Kidney capillary endothelial cell (primary cell): ENCODE measurements around the gene GATAD2A.
A peak's percentile ranks its signal among the peaks of the same experiment; 100 is the strongest.
"Not testable (repeated sequence)": the region's sequence is repeated elsewhere in the genome, so short reads cannot be mapped to it uniquely, and the experiment has no call there.

Experiments used
- DNase-seq: peaks from one replicate; pipeline ENCODE4 v3.0.0-alpha.2; 2018; ENCODE audit warnings: low spot score

The GATAD2A gene

DNA sequence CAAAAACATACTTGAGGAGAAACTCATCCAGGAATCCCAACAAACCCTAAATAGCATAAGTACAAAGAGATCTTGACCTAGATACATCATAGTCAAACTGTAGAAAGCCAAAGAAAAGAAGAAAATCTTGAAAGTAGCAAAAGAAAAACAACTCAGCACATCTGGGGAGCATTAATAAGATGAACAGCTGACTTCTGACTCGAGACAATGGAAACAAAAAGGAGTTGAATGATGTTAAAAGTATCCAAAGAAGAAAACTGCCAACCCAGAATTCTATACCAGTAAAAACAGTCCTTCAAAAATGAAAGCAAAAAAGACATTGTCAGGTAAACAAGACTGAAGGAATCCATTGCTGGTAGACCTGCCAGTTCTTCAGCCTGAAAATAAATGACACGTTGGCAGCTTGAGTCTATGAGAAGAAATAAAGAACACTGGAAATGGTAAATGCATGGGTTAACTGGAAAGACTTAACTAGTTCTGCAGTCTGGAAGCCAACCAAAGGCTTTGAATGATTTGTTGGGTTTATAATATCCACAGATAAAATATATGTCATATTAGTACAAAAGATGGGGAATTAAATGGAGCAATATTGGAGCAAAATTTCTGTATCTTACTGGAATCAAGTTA is 63.1 kb downstream of the GATAD2A start:
- DNase-seq, result no peak

DNA sequence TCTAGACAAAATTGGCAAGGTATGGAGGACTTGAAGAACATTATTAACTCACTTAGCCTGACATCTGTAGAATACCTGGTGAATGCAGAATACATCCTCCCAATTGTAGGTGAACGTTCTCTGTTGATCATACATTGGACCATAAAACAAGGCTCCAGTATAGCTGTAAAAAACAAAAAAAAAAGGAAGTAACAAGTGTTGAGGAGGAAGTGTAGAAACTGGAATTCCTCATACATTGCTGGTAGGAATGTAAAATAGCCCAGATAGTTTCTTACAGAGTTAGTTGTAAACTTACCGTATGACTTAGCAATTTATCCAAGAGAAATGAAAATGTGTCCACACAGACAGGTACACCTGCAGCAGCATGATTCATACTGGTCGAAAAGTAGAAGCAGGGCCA is 65.1 kb downstream of the GATAD2A start:
- DNase-seq, result no peak

DNA sequence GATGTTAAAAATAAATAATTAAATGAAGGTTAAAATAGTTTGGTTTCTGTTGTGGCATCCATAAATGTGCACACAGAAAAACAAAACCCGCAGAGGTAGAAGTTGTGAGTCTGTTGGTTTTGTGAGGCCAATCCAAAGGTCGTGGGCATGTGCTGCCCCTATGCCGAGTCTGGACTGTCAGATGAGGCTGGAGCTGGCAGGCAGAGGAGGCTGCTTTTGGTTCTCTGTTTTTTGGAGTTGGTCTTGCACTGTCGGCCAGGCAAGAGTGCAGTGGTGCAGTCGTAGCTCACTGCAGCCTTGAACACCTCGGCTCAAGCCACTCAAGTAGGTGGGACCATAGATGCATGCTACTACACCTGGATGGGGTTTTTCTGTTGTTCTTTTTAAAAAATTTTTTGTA is 66.2 kb downstream of the GATAD2A start:
- DNase-seq, result no peak

DNA sequence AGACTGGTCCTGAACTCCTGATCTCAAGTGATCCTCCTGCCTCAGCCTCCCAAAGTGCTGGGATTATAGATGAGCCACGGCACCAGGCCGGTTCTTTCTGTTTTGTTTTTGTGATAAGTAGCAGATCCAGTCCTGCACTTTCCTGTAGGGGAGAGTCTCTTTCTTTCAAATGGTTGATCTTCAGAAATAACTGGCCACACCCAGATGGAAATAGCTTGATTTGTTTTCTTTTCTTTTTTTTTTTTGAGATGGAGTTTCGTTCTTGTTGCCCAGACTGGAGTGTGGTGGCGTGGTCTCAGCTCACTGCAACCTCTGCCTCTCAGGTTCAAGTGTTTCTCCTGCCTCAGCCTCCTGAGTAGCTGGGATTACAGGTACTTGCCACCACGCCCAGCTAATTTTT is 66.6 kb downstream of the GATAD2A start:
- not testable (repeated sequence) for DNase-seq

DNA sequence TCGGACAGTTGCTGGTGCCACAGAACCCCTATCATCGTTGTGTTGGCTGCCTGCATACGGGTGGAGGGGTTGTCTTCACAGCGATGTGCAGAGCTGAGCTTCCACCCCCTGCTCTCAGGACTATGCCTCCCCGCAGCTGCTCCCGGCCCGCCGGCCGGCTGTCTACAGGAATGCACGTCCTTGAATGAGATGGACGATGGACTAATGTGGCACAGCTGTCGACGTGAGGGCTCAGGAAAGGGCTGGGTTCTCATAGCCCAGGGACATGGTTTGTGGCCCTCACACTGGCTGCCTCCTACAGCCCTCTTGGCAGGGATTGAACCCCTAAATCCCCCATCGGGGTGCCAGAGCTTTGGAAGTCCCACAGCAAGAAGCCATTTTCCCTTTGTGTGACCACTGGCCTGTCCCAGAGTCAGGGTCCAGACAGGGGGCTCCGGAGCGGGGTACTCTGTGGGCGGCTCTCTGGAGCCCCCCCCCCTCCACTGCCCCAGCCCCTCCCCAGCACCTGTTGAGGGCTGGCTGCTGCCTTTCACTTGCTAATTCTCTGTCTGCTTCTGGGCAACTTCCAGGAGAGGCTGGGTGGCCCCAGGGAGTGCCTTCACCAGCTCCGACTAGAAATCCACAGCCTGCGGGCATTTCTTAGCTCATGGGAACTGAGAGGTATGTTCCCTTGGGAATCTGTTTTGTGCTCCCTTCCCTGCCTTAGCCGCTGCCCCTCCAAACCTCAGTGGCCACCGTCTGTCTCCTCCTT is 69.7 kb downstream of the GATAD2A start:
- DNase-seq, result no peak

DNA sequence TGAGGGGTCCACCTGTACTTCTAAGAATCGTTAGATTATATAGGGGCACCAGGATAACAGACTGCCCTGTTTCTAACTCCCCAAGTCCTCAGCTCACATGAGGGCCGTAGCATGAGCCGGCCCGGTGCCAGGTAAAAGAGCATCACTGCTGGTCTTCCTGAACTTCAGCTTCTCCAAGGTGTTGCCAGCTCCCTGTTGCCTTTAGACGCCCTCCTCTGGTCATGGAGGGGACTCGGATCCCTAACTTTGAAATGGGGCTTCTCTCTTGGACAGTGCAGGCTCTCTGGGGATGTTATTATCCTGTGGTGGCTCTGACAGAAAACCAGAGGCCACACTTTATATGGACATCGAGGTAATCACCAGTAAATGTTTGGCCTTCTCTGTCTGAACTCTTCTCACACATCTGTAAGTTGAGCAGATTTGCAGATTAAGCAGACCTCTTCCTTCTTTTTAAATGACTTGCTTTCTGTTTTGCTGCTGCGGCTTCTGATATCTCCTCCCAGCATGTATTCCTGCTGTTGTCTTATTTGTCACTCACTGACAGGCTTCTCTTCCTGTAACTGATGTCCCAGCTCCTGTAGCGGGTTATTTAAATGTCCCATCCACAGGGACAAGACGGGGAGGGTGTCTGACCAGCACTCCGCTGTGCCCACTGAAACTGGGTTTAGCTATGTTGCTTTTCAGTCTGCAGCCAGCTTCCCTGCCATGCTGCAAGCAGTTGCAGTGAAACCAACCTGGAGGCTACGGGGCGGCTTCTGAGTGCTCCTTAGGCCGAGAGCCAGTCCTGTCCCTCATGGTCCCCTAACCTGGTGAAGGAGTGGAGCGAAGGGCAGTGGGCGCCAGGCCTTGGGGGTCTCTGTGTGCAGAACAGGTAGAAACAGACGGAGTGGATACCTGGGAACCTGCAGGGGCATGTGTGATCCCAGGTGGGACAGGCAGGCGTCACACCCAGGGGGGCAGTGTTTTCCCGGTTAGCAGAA is 70.7 kb downstream of the GATAD2A start:
- no peak for DNase-seq

DNA sequence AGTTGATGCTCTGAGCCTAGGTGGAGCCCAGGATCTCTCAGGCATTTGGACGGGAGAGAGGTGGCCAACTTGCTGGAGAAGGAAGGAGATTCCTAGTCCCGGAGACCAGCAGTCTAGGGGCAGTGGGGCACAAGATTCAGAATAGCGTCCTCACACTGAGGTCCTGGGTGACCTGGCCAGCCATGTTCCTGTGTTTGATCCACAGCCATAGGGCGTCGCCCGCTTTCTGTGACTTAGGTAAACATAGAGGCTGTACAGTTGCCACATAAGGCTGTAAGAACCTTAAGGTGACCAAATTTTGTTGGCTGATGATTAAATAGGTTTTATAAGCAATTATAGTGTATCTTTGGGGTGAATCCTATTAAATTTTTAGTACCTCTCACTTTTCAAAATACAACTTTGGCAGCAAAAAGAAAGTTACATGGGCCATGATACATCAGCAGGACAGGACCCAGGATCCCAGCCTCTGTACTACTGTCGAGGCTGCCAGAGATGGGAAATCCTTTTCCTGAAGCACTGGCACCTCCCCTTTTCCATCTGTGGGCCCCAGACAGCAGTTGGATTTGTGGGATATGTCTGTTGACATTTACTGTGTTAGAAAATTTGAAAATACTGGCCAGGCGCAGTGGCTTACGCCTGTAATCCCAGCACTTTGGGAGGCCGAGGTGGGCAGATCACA is 72.4 kb downstream of the GATAD2A start:
- no peak for DNase-seq

DNA sequence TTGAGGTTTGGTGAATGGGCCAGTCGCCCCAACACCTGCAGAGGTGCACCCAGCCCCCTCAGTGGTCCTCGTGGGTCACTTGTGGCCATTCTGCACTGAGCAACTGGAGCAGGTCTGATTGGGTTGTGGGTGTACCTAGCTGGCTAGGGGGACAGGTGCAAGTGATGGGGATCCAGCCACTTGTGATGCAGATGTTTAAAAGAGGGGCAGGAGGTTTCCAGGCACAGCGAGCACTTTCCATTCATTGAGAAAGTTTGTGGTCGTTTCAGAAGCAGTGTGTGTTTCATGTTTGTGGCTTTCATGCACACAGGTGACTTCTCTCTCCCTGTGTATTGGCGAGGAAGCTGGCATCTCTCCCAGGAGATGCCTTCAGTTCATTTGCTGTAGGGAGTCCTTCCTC is 75.2 kb downstream of the GATAD2A start:
- no peak for DNase-seq

DNA sequence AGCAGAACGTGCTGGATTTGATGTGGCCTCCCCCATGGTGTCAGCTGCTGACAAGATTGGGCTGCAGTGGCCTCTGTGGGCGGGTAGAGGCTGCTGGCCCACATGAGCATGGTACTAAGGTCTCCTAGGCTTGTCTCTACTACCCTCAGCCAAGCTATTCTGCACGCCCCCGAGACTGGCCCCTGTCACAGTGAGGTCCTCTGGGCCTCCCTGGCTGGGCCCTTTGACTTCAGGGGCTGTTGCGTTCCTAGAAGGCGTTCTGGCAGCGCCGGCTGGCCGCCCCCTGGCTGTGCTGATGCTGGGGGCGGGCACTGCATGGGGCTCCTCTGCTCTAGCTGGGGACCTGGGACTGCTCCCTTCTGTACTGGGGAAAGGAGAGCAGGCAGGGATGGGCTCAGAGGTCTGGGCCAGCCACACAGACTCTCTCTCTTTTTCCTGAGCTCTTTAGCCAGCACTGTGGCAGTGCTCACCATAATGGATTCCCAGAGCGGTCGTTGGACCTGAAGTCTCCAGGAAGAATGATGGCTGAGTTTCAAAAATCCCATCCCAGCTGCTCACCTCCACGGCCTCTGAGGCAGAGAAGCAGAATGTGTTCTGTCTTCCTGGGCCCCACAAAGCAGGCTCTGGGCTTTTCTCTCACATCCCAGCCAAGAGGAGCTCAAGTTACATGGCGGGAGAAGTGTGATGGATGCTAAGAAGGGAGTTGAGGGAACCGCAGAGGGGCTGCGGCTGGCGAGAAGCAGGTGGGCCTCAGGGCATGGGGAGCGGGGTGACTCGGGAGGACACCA is 77.5 kb downstream of the GATAD2A start:
- DNase-seq, result no peak

DNA sequence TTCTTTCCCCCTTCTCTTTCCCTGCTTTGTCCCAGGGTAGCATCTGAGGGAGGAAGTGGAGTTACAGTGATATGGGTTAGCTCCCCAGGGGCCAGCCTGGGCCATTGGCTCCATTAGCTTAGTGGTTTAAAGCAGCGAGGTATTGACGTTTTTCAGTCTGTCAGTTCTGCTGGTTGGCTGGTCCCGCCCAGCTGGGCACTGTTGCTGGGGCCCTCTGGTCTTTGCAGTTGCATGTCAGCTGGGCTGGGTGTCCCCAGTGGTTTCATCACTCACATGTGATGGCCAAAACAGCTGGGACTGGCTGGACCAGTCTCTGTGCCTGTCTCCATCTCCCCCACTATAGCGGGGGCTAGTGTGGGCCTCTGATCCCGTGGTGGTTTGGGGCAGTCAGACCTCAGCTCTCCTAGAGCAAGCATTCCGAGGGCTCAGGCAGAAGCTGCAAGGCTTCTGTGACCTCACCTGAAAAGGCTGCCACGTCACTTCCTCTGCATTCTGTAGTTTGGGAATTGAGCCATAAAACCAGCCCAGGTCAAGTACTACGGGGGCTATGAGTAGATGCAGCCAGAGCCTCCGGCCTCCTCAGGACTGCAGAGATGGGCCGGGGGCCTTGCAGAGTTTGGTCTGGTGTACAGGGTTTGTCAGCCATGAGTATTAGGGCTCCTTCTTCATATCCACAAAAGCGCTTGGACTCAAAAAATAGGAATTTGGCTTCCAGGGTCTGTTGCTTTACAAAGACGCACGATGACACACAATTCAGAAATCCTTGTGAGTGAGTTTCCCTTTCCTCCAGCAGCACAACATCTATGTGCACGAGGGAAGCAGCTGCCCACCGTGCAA is 79.9 kb downstream of the GATAD2A start:
- peak; percentile 63 for DNase-seq

DNA sequence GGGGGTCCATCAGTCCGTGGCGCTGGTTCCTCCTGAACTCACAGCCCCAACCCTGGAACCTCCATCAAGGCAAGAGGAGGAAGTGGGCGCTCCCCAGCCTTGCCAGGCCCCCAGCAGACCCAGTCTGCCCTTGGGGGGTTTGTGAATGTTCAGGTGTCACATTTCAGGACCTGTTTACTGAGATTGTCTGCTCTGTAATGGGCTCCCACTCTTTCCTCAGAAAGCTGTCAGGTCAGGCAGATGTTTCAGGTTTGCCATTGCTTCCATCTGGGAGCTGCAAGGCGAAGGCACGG is 80.5 kb downstream of the GATAD2A start:
- no peak for DNase-seq

DNA sequence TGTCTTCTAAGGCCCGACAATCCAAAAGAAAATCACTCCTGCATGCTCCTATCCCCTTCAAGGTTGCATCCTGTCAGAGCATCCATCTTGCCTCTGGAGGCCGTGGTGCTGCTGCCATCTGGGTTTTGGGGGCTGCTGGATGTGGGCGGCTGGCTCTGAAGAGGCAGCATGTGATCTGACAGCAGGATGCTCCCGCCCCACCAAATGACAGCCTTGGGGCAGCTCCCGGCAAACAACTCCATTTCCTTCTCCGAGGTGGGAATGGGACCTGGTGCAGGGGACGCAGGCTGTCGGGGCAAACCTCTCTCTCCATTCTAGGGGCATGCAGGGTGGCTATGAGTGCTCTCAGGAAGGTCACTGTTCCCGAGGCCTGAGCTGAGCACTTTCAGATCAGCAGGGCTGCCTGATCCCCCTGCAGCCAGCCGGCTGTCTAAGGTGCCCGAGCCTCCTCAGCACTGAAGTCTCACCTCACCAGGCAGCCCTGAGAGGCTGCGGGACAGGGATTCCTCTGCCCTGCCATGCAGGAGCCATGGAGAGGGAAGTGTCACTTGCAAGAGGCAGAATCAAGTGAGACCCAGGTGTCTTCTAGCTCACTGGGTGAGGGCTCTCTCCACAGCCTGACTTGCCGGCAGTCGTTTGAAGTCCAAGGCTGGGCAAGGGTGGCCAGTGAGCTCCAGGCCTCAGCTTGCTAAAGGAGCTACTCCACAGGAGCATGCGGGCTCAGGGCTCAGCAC is 81.0 kb downstream of the GATAD2A start:
- no peak for DNase-seq

DNA sequence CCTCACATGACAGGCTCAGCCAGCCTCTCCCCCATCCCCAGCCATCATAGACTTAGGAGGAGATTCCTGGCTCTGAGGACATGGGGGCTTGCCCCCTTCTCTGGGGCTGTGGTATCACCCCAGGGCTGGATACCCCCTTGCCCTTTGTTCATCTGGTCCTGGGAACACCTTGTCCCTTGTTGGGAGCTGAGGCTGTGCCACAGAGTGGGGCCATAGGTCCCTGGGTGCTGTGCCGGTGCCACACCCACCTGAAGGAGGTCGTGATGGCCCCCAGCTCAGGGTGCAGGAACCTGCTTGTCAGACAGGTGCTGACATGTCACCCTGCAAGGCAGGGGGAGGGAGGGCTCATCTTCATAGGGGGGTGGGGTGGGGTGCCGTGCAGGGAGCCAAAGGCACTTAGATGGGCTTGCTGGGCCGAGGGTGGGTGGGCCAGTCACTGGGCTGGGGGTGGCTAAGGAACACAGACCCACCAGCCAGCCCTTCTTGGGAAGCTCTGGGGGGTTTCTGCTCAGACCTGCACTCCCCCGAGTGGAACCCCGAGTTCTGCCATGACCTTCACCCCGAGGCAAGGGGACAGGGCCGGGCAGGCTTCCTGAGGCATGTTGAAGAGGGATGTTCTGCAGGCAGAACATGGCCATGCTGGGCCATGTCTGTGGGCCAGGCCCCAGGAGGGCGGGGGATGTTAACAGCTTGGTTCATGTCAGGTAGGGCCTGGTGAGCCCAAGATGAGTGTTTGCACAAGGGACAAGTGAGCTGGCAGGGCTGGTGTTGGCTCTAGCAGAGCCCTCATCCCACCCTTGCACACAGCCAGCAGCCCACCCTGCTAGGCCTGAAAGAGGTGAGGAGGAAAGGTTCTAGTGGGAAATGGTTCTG is 81.8 kb downstream of the GATAD2A start:
- no peak for DNase-seq

DNA sequence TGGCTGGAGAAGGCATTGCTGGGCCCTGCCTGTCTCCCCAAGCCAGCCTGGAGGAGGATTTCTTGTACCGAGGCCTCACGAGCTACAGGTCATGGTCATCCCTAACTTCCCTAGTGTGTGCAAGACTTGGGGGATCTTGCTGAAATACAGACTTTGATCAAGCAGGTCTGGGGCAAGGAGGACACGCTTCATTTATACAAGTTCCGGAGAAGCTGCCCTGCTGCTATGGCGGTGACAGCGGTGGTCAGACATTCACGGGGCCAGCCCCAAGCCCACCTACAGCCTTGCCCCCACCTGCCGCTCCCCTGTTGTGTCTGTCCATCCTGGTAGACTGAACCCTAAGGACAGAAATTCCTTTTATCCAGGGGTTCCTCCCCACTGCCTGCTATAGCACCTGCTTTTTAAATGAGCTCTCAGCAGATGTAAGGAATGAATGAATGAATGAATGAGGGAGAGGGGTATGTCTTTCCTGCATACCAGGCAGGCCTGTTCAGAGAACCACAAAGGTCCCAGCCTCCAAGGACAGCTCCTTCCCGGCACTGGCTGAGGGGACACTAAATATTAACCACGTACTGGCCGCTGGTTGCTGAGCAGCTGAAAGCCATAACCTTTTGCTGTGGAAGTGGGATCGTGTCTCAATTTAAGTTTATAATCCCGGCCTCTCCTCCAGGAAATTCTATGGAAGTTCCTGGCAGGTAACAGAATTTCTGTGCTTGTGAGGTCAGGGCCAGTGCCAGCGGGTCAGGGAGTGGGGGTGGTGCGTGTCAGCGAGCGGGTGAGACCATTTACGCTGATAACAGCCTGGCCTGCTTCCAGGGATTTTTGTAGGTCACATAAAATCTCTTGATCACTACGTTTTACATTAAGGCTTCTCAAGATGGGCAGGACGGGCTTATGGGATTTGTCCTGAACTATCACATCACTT is 82.7 kb downstream of the GATAD2A start:
- peak; percentile 42 for DNase-seq

DNA sequence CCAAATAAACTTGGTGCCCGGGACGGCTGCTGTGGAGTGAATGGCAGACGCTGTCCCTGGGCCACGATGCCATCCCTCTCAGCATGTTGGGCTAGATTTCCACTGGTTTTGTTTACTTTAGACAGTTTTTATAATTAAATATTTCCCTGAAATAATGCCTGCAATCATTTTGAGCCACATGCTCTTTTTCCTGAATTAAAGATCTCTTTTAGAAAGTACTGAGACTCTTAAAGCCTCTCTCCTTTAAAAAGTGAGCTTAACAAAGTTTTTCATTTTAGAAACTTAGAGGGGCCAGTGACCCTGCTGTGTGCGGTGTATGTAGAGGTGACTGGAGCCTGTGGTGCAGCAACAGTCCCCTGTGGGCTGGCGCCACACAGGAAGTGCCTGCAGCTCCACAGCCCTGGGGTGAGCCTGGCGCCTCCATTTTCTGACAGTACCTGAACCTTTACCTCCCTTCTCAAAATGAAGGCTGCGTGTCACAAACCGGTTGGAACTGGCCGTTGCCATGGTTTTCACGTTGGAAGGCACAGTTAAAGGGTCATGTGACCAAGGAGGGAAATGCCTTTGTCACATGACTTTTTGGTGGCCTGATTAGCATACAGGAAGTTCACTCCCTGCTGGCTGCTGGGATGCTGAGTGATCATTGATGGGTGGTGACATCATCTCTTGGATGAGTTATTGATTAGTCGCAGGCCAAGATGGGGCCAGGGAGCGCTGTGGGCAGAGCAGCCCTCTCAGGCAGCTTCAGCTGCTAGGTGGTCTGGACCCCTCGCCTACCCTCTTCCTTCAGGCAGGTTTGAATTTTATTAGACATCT is 83.6 kb downstream of the GATAD2A start:
- peak; percentile 96 for DNase-seq

DNA sequence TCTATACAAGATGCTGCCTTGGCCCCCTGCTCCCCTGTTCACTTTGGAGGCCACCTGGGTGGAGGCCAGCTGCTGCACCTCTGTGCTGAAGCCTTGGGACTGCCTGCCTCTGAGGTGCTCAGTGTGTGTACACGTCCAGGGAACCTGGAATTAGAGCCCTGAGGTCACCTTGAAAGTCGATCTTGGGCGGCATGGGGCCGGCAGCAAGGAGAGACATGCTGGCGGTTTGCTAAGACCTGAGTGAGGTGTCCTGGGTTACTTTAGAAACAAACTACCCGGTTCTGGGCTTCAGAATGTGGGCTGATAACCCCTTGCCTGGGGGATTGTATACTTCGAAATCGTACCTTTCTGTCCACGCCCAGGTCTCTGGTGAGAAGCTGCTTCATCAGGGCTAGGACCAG is 84.3 kb downstream of the GATAD2A start:
- no peak for DNase-seq
